A549 (cell line): Measurements from ENCODE around the gene TCF7L1. TPM values are rescaled to one million over a fixed set of nuclear protein-coding genes. Genes with fewer than 3 reads are reported as not detected.

Experiments used
- ATAC-seq, 2 experiments: fragments of 200-7000 bp in 1 of 2; fragments of >200 bp in 1 of 2; cut with Nextera tagmentation in 1 of 2; cut with Tn5 transposase in 1 of 2; 3 replicates each; pipeline versions ENCODE4 v1.8.0 to v1.9.1; 2018 to 2020; ENCODE audit warnings: mild to moderate bottlenecking in 1 of 2, moderate library complexity in 1 of 2
- CTCF ChIA-PET: fragments of 300-600 bp; sonication (Branson Sonifier 250); formaldehyde crosslinking; extraction: SDS; loops from one replicate; lab custom pipeline; 2021; ENCODE audit warnings: antibody characterized with exemption, inconsistent platforms; lab: Yijun Ruan, JAX
- POLR2A ChIA-PET: fragments of 350-600 bp; formaldehyde crosslinking; extraction: SDS; loops from one replicate; lab custom pipeline; 2021; ENCODE audit warnings: antibody characterized with exemption, inconsistent platforms; lab: Yijun Ruan, JAX
- DNase-seq, 2 experiments: peaks; one replicate each; pipeline versions ENCODE4 v3.0.0 to v3.0.0-alpha.2; 2011 to 2016; ENCODE audit warnings: low read depth in 1 of 2, low spot score in 1 of 2
- FAIRE-seq: peaks from 2 replicates; lab custom pipeline; 2011; peaks lifted over from hg19 to GRCh38; lab: Jason Lieb, UNC
- H3K27ac ChIP-seq, 2 experiments: fragments of >200 bp; sonication (Bioruptor Twin); formaldehyde crosslinking; 3 replicates each; pipeline ENCODE4 v1.5.1; 2016 to 2017
- H3K4me1 ChIP-seq: fragments of >200 bp; sonication (Bioruptor Twin); formaldehyde crosslinking; 3 replicates; pipeline ENCODE4 v1.6.1; 2016
- H3K4me2 ChIP-seq: fragments of >200 bp; sonication (Bioruptor Twin); formaldehyde crosslinking; 3 replicates; pipeline ENCODE4 v1.6.1; 2016
- H3K4me3 ChIP-seq: fragments of >200 bp; sonication (Bioruptor Twin); formaldehyde crosslinking; 3 replicates; pipeline ENCODE4 v1.5.1; 2016
- H3K9me3 ChIP-seq: fragments of >200 bp; sonication (Bioruptor Twin); formaldehyde crosslinking; 3 replicates; pipeline ENCODE4 v1.6.1; 2016
- CHD4 ChIP-seq: fragments of 200-600 bp; sonication (generic); IDR thresholded peaks from 2 replicates; pipeline ENCODE4 v1.6.1; 2016; ENCODE audit warnings: antibody characterized with exemption, mild to moderate bottlenecking, borderline replicate concordance
- EP300 ChIP-seq, 2 experiments: fragments of >200 bp; sonication (Bioruptor Twin); formaldehyde crosslinking; IDR thresholded peaks; 2 replicates in 1 of 2; 3 replicates in 1 of 2; pipeline ENCODE4 v1.6.1; 2016 to 2017
- ESRRA ChIP-seq: fragments of 150-350 bp; IDR thresholded peaks from 2 replicates; pipeline ENCODE4 v1.6.1; 2014; ENCODE audit warnings: mild to moderate bottlenecking, low read length, borderline replicate concordance
- FOSL2 ChIP-seq, 2 experiments: fragments of 450-650 bp in 1 of 2; fragments of >200 bp in 1 of 2; sonication (Bioruptor Twin) in 1 of 2; formaldehyde crosslinking; IDR thresholded peaks; 2 replicates each; pipeline versions ENCODE4 v1.5.0 to v1.6.1; 2016 to 2020; ENCODE audit warnings: mild to moderate bottlenecking in 1 of 2, moderate library complexity in 1 of 2
- KDM1A ChIP-seq: fragments of 200-600 bp; sonication (generic); IDR thresholded peaks from 2 replicates; pipeline ENCODE4 v1.6.1; 2016; ENCODE audit warnings: low read depth, mild to moderate bottlenecking
- MAZ ChIP-seq: fragments of 150-350 bp; IDR thresholded peaks from 2 replicates; pipeline ENCODE4 v1.6.1; 2014; ENCODE audit warnings: antibody characterized with exemption, low read depth, low read length, borderline replicate concordance
- NPAS2 ChIP-seq: fragments of 250-450 bp; sonication (Bioruptor Pico); IDR thresholded peaks from 2 replicates; pipeline ENCODE4 v1.8.0; 2022; ENCODE audit warnings: mild to moderate bottlenecking, moderate library complexity, borderline replicate concordance
- RCOR1 ChIP-seq: fragments of 150-350 bp; IDR thresholded peaks from 2 replicates; pipeline ENCODE4 v1.6.1; 2014; ENCODE audit warnings: antibody characterized with exemption, low read length, low read depth
- RNF2 ChIP-seq: fragments of 200-600 bp; sonication (generic); IDR thresholded peaks from 2 replicates; pipeline ENCODE4 v1.6.1; 2016; ENCODE audit warnings: low read depth, mild to moderate bottlenecking, antibody characterized with exemption, moderate library complexity, borderline replicate concordance
- SMC3 ChIP-seq: fragments of >200 bp; sonication (Bioruptor Twin); formaldehyde crosslinking; IDR thresholded peaks from 3 replicates; pipeline ENCODE4 v1.6.1; 2018; ENCODE audit warnings: inconsistent platforms
- SREBF2 ChIP-seq: fragments of 450-650 bp; IDR thresholded peaks from 2 replicates; pipeline ENCODE4 v1.6.1; 2014; ENCODE audit warnings: mild to moderate bottlenecking, moderate library complexity
- TFCP2L1 ChIP-seq: fragments of 250-450 bp; sonication (Bioruptor Pico); IDR thresholded peaks from 2 replicates; pipeline ENCODE4 v1.5.0; 2021; ENCODE audit warnings: mild to moderate bottlenecking
- TP53 ChIP-seq: fragments of 250-450 bp; sonication (Bioruptor Pico); IDR thresholded peaks from 2 replicates; pipeline ENCODE4 v1.5.0; 2021; ENCODE audit warnings: mild to moderate bottlenecking, moderate library complexity
- ZC3H11A ChIP-seq: fragments of 450-650 bp; IDR thresholded peaks from 2 replicates; pipeline ENCODE4 v1.6.1; 2014; ENCODE audit warnings: antibody characterized with exemption, mild to moderate bottlenecking
- WGBS: methylation state at CpG from one replicate; pipeline ENCODE4 v1.1.6; 2017; ENCODE audit errors: missing lambda C conversion rate; 5-methylcytosine and 5-hydroxymethylcytosine counted together
- polyA plus RNA-seq, 4 experiments: library from polyadenylated mRNA; depleted of rRNA in 3 of 4; stranded (reverse); fragments of >200 nt; fragmentation: RNase III in 1 of 4; extraction: RNeasy Plus Mini Kit Qiagen cat#74134 plus additional on column Dnase treatment in 1 of 4; gene quantifications; 2 replicates in 3 of 4; 3 replicates in 1 of 4; pipeline ENCODE4 v1.2.3, GENCODE V29; 2011 to 2017
- TF ChIP-seq, protein P1 (sequence below): fragments of 150-350 bp; IDR thresholded peaks from 2 replicates; pipeline ENCODE4 v1.6.1; 2014; ENCODE audit warnings: low read depth, mild to moderate bottlenecking, low read length
- TF ChIP-seq, protein P2 (sequence below): fragments of >200 bp; sonication (Bioruptor Twin); formaldehyde crosslinking; IDR thresholded peaks from 2 replicates; pipeline ENCODE4 v1.6.1; 2016
- TF ChIP-seq, protein P3 (sequence below): fragments of 250-450 bp; sonication (Bioruptor Pico); IDR thresholded peaks from 2 replicates; pipeline ENCODE4 v1.5.0; 2021; ENCODE audit warnings: mild to moderate bottlenecking, moderate library complexity, borderline replicate concordance
- TF ChIP-seq, protein P4 (sequence below): IDR thresholded peaks from 2 replicates; pipeline ENCODE4 v1.6.1; 2012; ENCODE audit warnings: low read depth, borderline replicate concordance
- TF ChIP-seq, protein P5 (sequence below): IDR thresholded peaks from 2 replicates; pipeline ENCODE4 v1.6.1; 2012
- TF ChIP-seq, protein P6 (sequence below): fragments of >200 bp; sonication (Bioruptor Twin); formaldehyde crosslinking; IDR thresholded peaks from 3 replicates; pipeline ENCODE4 v1.5.1; 2016
- TF ChIP-seq, protein P7 (sequence below): fragments of >200 bp; sonication (Bioruptor Twin); formaldehyde crosslinking; IDR thresholded peaks from 3 replicates; pipeline ENCODE4 v1.6.1; 2016

Gene TCF7L1
- polyA plus RNA-seq, 2 of the 4 experiments (the other 2 are of a cell fraction), result 0.68 to 4.4 TPM

DNA sequence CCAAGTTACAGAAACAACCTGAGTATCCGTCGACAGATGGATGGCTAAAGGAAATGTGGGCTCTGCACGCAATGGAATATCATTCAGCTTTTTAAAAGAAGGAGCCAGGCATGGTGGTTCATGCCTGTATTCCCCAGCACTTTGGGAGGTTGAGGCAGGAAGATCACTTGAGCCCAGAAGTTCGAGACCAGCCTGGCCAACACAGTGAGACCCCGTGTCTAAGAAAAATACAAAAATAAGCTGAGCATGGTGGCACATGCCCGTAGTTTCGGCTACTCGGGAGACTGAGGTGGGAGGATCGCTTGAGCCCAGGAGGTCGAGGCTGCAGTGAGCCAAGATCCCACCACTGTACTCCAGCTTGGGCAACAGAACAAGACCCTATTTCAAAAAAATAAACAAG, 34.3 kb downstream of the TCF7L1 start:
- H3K4me3 ChIP-seq, result no peak overlapping the region
- no peaks in the 10 kb centered on the region for H3K9me3 ChIP-seq
- no peak overlapping the region for H3K4me2 ChIP-seq
- POLR2A ChIA-PET, result no interaction called here
- ATAC-seq, result no peak
- CTCF ChIA-PET, result interaction anchor here (1.7 to 2.3 kb wide), 3 partner anchors 9 to 118 kb away, joined by 3 to 9 read pairs (median 5); no protein-coding TSS in a partner anchor
- WGBS, result 83% methylated on average over 10 of the region's 10 CpGs
- no peak for DNase-seq
- no peak overlapping the region for H3K27ac ChIP-seq
- no peak for FAIRE-seq
- TF ChIP-seq CHD4 (no peak), TFCP2L1 (no peak), RNF2 (no peak), KDM1A (no peak), ESRRA (no peak), EP300 (IDR thresholded peaks at IDR 0.05) (no peak), FOSL2 (IDR thresholded peaks at IDR 0.05) (no peak), FOSL2 (CRISPR knock-in tag; IDR thresholded peaks at IDR 0.05) (no peak), SMC3 (no peak), RCOR1 (no peak), ZC3H11A (no peak)
- TF ChIP-seq, protein P1, sequence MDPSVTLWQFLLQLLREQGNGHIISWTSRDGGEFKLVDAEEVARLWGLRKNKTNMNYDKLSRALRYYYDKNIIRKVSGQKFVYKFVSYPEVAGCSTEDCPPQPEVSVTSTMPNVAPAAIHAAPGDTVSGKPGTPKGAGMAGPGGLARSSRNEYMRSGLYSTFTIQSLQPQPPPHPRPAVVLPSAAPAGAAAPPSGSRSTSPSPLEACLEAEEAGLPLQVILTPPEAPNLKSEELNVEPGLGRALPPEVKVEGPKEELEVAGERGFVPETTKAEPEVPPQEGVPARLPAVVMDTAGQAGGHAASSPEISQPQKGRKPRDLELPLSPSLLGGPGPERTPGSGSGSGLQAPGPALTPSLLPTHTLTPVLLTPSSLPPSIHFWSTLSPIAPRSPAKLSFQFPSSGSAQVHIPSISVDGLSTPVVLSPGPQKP, result no peak
- TF ChIP-seq, protein P2, sequence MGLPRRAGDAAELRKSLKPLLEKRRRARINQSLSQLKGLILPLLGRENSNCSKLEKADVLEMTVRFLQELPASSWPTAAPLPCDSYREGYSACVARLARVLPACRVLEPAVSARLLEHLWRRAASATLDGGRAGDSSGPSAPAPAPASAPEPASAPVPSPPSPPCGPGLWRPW, result no peak
- TF ChIP-seq, protein P3, sequence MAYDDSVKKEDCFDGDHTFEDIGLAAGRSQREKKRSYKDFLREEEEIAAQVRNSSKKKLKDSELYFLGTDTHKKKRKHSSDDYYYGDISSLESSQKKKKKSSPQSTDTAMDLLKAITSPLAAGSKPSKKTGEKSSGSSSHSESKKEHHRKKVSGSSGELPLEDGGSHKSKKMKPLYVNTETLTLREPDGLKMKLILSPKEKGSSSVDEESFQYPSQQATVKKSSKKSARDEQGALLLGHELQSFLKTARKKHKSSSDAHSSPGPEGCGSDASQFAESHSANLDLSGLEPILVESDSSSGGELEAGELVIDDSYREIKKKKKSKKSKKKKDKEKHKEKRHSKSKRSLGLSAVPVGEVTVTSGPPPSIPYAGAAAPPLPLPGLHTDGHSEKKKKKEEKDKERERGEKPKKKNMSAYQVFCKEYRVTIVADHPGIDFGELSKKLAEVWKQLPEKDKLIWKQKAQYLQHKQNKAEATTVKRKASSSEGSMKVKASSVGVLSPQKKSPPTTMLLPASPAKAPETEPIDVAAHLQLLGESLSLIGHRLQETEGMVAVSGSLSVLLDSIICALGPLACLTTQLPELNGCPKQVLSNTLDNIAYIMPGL (CRISPR knock-in tag), result no peak
- TF ChIP-seq, protein P4, sequence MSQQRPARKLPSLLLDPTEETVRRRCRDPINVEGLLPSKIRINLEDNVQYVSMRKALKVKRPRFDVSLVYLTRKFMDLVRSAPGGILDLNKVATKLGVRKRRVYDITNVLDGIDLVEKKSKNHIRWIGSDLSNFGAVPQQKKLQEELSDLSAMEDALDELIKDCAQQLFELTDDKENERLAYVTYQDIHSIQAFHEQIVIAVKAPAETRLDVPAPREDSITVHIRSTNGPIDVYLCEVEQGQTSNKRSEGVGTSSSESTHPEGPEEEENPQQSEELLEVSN, result no peak
- TF ChIP-seq, protein P5, sequence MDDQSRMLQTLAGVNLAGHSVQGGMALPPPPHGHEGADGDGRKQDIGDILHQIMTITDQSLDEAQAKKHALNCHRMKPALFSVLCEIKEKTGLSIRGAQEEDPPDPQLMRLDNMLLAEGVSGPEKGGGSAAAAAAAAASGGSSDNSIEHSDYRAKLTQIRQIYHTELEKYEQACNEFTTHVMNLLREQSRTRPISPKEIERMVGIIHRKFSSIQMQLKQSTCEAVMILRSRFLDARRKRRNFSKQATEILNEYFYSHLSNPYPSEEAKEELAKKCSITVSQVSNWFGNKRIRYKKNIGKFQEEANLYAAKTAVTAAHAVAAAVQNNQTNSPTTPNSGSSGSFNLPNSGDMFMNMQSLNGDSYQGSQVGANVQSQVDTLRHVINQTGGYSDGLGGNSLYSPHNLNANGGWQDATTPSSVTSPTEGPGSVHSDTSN, result no peak
- TF ChIP-seq, protein P6, sequence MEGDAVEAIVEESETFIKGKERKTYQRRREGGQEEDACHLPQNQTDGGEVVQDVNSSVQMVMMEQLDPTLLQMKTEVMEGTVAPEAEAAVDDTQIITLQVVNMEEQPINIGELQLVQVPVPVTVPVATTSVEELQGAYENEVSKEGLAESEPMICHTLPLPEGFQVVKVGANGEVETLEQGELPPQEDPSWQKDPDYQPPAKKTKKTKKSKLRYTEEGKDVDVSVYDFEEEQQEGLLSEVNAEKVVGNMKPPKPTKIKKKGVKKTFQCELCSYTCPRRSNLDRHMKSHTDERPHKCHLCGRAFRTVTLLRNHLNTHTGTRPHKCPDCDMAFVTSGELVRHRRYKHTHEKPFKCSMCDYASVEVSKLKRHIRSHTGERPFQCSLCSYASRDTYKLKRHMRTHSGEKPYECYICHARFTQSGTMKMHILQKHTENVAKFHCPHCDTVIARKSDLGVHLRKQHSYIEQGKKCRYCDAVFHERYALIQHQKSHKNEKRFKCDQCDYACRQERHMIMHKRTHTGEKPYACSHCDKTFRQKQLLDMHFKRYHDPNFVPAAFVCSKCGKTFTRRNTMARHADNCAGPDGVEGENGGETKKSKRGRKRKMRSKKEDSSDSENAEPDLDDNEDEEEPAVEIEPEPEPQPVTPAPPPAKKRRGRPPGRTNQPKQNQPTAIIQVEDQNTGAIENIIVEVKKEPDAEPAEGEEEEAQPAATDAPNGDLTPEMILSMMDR, result no peak
- no peaks in the 10 kb centered on the region for H3K4me1 ChIP-seq

DNA sequence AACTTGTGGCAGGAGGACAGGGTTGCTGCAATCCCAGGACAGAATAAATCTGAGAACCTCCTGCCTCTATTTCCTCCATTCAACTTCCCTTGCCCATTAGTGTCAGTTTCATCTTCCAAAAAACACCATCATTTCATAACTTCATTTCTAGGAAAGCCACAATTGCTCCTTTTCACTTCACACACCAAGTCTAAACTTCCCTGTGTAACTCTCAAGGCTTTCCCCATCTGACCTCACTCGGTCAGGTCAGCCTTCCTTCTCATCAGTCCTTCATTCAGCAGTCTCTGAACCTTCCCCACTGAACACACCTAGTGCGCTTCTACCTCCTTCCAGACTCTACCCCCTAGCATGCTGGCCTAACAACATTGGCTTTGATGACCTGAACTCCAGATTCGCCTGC, 35.8 kb downstream of the TCF7L1 start:
- H3K4me3 ChIP-seq, result no peak overlapping the region
- DNase-seq, result no peak
- H3K4me1 ChIP-seq, result no peaks in the 10 kb centered on the region
- 88% methylated on average over 3 of the region's 3 CpGs for WGBS
- ChIA-PET CTCF (no interaction called here), POLR2A (no interaction called here)
- no peak overlapping the region for H3K4me2 ChIP-seq
- ATAC-seq, result no peak
- TF ChIP-seq, protein P7, sequence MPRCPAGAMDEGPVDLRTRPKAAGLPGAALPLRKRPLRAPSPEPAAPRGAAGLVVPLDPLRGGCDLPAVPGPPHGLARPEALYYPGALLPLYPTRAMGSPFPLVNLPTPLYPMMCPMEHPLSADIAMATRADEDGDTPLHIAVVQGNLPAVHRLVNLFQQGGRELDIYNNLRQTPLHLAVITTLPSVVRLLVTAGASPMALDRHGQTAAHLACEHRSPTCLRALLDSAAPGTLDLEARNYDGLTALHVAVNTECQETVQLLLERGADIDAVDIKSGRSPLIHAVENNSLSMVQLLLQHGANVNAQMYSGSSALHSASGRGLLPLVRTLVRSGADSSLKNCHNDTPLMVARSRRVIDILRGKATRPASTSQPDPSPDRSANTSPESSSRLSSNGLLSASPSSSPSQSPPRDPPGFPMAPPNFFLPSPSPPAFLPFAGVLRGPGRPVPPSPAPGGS, result no peak
- TF ChIP-seq SREBF2, result no peak
- no peak for TF ChIP-seq MAZ
- TF ChIP-seq NPAS2 (CRISPR knock-in tag), result no peak
- TF ChIP-seq, protein P3 (CRISPR knock-in tag), result no peak
- TF ChIP-seq, protein P4, result no peak
- no peak for TF ChIP-seq TP53 (CRISPR knock-in tag)
- TF ChIP-seq, all 56 proteins: peak for 0
- no peak for FAIRE-seq
- Histone ChIP-seq H3K27ac (no peak overlapping the region), H3K9me3 (no peaks in the 10 kb centered on the region)
